ENCODE measurements around the gene INPP4A. TPM values are rescaled to one million over a fixed set of nuclear protein-coding genes. Genes with fewer than 3 reads are reported as not detected.
A peak's percentile ranks its signal among the peaks of the same experiment; 100 is the strongest.

The INPP4A gene
- total RNA-seq, 4 donors from 2014 or later: 22.8 to 35.8 (median 25.4) TPM

DNA sequence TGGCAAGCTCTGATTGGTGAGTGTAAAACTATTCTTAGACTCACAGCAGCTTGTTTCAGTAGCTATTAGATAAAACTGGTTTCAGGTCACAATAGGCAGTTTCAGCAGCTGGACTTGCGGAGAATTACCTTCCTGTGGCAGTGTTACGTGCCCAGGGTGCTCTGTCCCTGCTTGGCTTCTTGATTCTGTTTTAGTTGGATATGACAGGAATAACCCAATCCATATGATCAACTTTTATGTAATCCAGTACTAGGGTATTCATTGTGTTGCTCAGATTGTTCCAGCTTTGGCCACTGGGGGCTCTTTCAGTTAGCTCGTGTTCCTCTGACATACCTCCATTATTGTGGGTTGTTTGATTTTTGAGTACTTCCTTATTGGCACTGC, 43.1 kb downstream of the INPP4A start:
- in situ Hi-C loops (cut with MboI; ENCODE audit: low pct_ligation_motif_present in 1 of 4, low pct_unique_long_range_greater_than_20kb in 1 of 4, low sequenced_read_pairs in 3 of 4) (no loop called here), intact Hi-C loops (cut with DNase I; ENCODE audit: low total_unique reads) (no loop called here)
- TF ChIP-seq, protein P1, sequence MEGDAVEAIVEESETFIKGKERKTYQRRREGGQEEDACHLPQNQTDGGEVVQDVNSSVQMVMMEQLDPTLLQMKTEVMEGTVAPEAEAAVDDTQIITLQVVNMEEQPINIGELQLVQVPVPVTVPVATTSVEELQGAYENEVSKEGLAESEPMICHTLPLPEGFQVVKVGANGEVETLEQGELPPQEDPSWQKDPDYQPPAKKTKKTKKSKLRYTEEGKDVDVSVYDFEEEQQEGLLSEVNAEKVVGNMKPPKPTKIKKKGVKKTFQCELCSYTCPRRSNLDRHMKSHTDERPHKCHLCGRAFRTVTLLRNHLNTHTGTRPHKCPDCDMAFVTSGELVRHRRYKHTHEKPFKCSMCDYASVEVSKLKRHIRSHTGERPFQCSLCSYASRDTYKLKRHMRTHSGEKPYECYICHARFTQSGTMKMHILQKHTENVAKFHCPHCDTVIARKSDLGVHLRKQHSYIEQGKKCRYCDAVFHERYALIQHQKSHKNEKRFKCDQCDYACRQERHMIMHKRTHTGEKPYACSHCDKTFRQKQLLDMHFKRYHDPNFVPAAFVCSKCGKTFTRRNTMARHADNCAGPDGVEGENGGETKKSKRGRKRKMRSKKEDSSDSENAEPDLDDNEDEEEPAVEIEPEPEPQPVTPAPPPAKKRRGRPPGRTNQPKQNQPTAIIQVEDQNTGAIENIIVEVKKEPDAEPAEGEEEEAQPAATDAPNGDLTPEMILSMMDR (IDR thresholded peaks at IDR 0.05): peak; percentile 53 to 64 (median 55)
- TF ChIP-seq POLR2A (IDR thresholded peaks at IDR 0.05): no peak
- Histone ChIP-seq H3K36me3 (no peaks in the 10 kb centered on the region), H3K9me3 (no peaks in the 10 kb centered on the region), H3K4me1 (peaks cover 19 to 61% (median 29%) of the 10 kb centered on the region in 4 donors), H3K4me3 (no peak overlapping the region), H3K27ac (peak overlapping the region; percentile 19 to 61 (median 44)), H3K27me3 (no peaks in the 10 kb centered on the region)
- peak; percentile 56 for DNase-seq
- 55 to 83% methylated on average over 2 to 3 of the region's 3 CpGs for WGBS, 2 donors (ENCODE audit: low coverage in 1 of 2)

DNA sequence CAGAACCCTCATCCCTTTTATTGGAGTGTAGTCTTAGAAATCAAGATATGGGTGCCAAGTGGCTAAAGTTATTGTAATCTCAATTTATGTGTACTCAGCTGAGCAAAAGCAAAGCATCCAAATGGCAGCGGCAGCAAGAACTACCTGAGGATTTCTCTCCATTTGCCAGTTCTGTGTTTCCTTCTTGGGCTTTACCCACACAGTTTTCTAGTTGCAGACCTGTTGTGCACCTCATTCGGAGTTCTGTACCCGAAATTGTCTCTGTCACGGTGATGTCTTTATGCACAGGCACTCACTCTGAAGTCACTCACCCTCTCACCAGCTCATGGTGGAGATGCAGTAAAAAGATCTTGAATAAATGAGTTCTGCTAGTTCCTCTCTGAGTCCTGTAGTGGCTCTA, 43.6 kb downstream of the INPP4A start:
- Histone ChIP-seq H3K36me3 (no peaks in the 10 kb centered on the region), H3K27ac (peak overlapping the region; percentile 19 to 61 (median 44)), H3K27me3 (no peaks in the 10 kb centered on the region), H3K4me3 (no peak overlapping the region), H3K9me3 (no peaks in the 10 kb centered on the region), H3K4me1 (peaks cover 19 to 59% (median 28%) of the 10 kb centered on the region in 4 donors)
- 87 to 89% methylated on average over 4 of the region's 4 CpGs for WGBS, 2 donors (ENCODE audit: low coverage in 1 of 2)
- TF ChIP-seq POLR2AphosphoS5 (IDR thresholded peaks at IDR 0.05) (no peak), EP300 (IDR thresholded peaks at IDR 0.05; ENCODE audit: low read depth) (no peak), POLR2A (IDR thresholded peaks at IDR 0.05) (no peak)
- TF ChIP-seq, protein P1 (IDR thresholded peaks at IDR 0.05): no peak
- in situ Hi-C loops (cut with MboI; ENCODE audit: low pct_ligation_motif_present in 1 of 4, low pct_unique_long_range_greater_than_20kb in 1 of 4, low sequenced_read_pairs in 3 of 4) (no loop called here), intact Hi-C loops (cut with DNase I; ENCODE audit: low total_unique reads) (no loop called here)
- DNase-seq: no peak

DNA sequence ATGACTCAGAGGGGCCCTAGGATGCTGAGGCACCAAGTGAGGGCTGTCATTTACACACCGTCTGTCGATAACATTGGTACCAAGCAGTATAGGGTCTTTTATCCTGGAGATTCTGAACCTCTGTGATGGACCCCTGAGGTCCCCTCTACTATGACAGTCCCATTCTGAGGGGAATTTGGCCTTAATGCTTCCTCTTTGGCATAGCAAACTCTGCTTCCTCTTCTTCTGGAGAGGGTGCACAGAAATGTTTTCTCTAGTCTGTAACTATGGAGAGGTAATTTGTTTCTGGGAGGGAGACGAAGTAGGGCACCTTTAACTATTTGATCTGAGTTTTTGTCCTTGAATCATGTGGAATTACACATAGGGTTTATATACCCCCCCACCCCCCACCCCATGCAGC, 44.8 kb downstream of the INPP4A start:
- in situ Hi-C loops (cut with MboI; ENCODE audit: low pct_ligation_motif_present in 1 of 4, low pct_unique_long_range_greater_than_20kb in 1 of 4, low sequenced_read_pairs in 3 of 4) (no loop called here), intact Hi-C loops (cut with DNase I; ENCODE audit: low total_unique reads) (no loop called here)
- no peak for DNase-seq
- H3K36me3 ChIP-seq: no peaks in the 10 kb centered on the region
- TF ChIP-seq POLR2A (IDR thresholded peaks at IDR 0.05) (no peak), POLR2AphosphoS5 (IDR thresholded peaks at IDR 0.05) (no peak), EP300 (IDR thresholded peaks at IDR 0.05; ENCODE audit: low read depth) (no peak)
- TF ChIP-seq, protein P1 (IDR thresholded peaks at IDR 0.05): no peak
- no peaks in the 10 kb centered on the region for H3K27me3 ChIP-seq
- no peaks in the 10 kb centered on the region for H3K9me3 ChIP-seq
- peaks cover 9 to 47% (median 20%) of the 10 kb centered on the region in 4 donors for H3K4me1 ChIP-seq
- 50 to 91% methylated on average over 1 to 3 of the region's 3 CpGs for WGBS, 2 donors (ENCODE audit: low coverage in 1 of 2)
- peak overlapping the region in 2 of 4 donors; percentile 51 to 61 for H3K27ac ChIP-seq
- no peak overlapping the region for H3K4me3 ChIP-seq

DNA sequence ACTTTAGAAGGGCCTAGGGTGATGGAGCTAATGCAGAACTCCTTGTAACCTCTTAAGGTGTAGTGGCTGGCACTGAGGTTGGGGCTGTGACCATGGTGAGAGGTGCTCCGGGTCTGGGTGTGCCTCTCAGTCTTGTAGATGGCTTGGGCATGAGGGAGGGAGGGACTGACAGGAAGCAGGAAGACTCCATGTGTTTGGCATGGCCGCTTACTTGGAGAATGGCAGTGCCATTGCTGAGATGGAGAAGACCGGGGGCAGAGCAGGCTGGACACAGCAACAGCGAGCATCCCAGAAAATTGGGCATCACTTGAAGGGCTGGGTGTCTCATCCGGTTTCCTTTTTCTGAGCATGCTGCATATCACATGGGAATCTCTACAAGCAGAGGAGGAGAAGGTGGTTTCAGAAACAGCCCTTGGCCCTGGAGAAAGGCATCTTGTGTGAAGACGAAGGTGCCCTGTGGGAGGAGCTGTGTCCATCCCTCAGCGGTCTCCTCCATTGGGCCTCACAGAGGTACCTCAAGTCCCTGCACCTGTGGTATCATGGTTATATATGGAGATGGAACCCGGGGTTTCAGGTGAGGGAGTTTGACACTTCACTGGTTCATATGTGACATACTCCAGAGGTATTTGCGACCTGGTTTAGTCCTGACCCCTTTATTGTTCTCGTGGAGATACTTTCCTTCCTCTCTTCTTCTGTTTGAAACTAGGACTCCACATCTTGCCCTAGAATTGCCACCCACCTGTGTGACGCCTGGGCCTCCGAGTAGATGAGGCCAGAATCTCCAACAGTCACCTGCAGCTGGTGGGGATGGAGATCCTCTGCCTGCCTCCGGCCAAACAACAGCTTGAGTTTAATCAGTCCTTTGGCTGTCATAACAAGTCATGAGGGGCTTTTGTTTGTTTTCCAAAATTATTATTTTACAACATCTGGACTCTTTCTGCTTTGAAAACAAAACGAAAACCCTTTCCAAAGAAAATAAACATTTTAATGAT, 45.6 kb downstream of the INPP4A start:
- Histone ChIP-seq H3K4me1 (peaks cover 7 to 41% (median 17%) of the 10 kb centered on the region in 4 donors), H3K27ac (peak overlapping the region in 1 of 4 donors; percentile 51), H3K9me3 (no peaks in the 10 kb centered on the region), H3K27me3 (no peaks in the 10 kb centered on the region), H3K36me3 (no peaks in the 10 kb centered on the region), H3K4me3 (no peak overlapping the region)
- in situ Hi-C loops (cut with MboI; ENCODE audit: low pct_ligation_motif_present in 1 of 4, low pct_unique_long_range_greater_than_20kb in 1 of 4, low sequenced_read_pairs in 3 of 4) (no loop called here), intact Hi-C loops (cut with DNase I; ENCODE audit: low total_unique reads) (loop anchor here (2.0 kb wide), 1 partner anchor 13 kb away; no protein-coding TSS in a partner anchor)
- 86% methylated on average over 7 to 14 of the region's 14 CpGs for WGBS, 2 donors (ENCODE audit: low coverage in 1 of 2)
- TF ChIP-seq, protein P1 (IDR thresholded peaks at IDR 0.05): no peak
- TF ChIP-seq EP300 (IDR thresholded peaks at IDR 0.05; ENCODE audit: low read depth) (no peak), POLR2A (IDR thresholded peaks at IDR 0.05) (no peak), POLR2AphosphoS5 (IDR thresholded peaks at IDR 0.05) (no peak)
- no peak for DNase-seq
